C4-2B (cell line): ENCODE results near the gene MRPL43.

Experiments used
- ZFX ChIP-seq: fragments of 450-650 bp; IDR thresholded peaks from 2 replicates; pipeline ENCODE4 v1.6.1; 2017
- TF ChIP-seq, protein P1 (sequence below): fragments of 450-650 bp; conservative IDR thresholded peaks from 2 replicates; pipeline ENCODE4 v1.5.1; 2017; ENCODE audit warnings: mild to moderate bottlenecking

DNA sequence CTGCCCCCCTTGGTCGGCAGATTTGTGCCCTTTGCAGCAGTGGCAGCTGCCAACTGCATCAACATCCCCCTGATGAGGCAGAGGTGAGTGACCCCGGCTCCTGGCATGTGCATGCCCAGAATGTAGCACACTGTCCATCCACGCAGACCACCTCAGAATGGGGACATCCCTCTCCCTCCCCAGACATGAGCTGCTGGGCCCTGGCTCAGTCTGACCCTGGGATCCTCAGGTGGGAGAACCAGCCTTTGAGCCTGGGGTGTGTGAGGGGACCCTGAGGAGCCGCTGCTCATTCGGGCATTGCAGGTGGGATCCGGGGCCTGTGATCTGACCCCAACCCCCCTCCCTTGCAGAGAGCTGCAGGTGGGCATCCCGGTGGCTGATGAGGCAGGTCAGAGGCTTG is 49.4 kb upstream of the MRPL43 start:
- TF ChIP-seq, protein P1, sequence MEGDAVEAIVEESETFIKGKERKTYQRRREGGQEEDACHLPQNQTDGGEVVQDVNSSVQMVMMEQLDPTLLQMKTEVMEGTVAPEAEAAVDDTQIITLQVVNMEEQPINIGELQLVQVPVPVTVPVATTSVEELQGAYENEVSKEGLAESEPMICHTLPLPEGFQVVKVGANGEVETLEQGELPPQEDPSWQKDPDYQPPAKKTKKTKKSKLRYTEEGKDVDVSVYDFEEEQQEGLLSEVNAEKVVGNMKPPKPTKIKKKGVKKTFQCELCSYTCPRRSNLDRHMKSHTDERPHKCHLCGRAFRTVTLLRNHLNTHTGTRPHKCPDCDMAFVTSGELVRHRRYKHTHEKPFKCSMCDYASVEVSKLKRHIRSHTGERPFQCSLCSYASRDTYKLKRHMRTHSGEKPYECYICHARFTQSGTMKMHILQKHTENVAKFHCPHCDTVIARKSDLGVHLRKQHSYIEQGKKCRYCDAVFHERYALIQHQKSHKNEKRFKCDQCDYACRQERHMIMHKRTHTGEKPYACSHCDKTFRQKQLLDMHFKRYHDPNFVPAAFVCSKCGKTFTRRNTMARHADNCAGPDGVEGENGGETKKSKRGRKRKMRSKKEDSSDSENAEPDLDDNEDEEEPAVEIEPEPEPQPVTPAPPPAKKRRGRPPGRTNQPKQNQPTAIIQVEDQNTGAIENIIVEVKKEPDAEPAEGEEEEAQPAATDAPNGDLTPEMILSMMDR: no peak
- TF ChIP-seq ZFX: no peak
